HG02642 (cell line): Measurements from ENCODE around the gene TPGS1.
"Not testable (repeated sequence)": the region's sequence is repeated elsewhere in the genome, so short reads cannot be mapped to it uniquely, and the experiment has no call there.

Experiments
- ATAC-seq: cut with Tn5 transposase; IDR thresholded peaks from one replicate; pipeline ENCODE4 v1.9.1; 2021; ENCODE audit warnings: mild to moderate bottlenecking; ENCODE audit not compliant: unreplicated experiment, poor library complexity

The TPGS1 gene

GRCh38 chr19:475360-475759 is 31.9 kb upstream of the TPGS1 start:
- no peak for ATAC-seq

- ATAC-seq = no peak
These were observed 28.9 kb upstream of the TPGS1 start for GRCh38 chr19:478236-478903.

GRCh38 chr19:478976-479375 is 28.3 kb upstream of the TPGS1 start:
- ATAC-seq = no peak

GRCh38 chr19:480016-480855 is 27.1 kb upstream of the TPGS1 start:
- ATAC-seq = no peak

- not testable (repeated sequence) for ATAC-seq
These were observed 26.2 kb upstream of the TPGS1 start for GRCh38 chr19:481100-481499.

GRCh38 chr19:482186-483041 is 24.9 kb upstream of the TPGS1 start:
- no peak for ATAC-seq

GRCh38 chr19:483332-484072 is 23.8 kb upstream of the TPGS1 start:
- ATAC-seq = no peak

GRCh38 chr19:484494-484893 is 22.8 kb upstream of the TPGS1 start:
- no peak for ATAC-seq

- no peak for ATAC-seq
These were observed 22.2 kb upstream of the TPGS1 start for GRCh38 chr19:485077-485476.

GRCh38 chr19:485583-486236 is 21.6 kb upstream of the TPGS1 start:
- ATAC-seq = no peak

GRCh38 chr19:488505-489417 is 18.5 kb upstream of the TPGS1 start:
- peak; percentile 78 for ATAC-seq

- no peak for ATAC-seq
These were observed 17.7 kb upstream of the TPGS1 start for GRCh38 chr19:489418-490196.

- no peak for ATAC-seq
These were observed 16.1 kb upstream of the TPGS1 start for GRCh38 chr19:491146-491741.

GRCh38 chr19:492091-492531 is 15.2 kb upstream of the TPGS1 start:
- ATAC-seq = no peak

- no peak for ATAC-seq
These were observed 13.7 kb upstream of the TPGS1 start for GRCh38 chr19:493391-494170.

- ATAC-seq = no peak
These were observed 12.9 kb upstream of the TPGS1 start for GRCh38 chr19:494171-495080.
